ENCODE data around the gene EIPR1.

DNA sequence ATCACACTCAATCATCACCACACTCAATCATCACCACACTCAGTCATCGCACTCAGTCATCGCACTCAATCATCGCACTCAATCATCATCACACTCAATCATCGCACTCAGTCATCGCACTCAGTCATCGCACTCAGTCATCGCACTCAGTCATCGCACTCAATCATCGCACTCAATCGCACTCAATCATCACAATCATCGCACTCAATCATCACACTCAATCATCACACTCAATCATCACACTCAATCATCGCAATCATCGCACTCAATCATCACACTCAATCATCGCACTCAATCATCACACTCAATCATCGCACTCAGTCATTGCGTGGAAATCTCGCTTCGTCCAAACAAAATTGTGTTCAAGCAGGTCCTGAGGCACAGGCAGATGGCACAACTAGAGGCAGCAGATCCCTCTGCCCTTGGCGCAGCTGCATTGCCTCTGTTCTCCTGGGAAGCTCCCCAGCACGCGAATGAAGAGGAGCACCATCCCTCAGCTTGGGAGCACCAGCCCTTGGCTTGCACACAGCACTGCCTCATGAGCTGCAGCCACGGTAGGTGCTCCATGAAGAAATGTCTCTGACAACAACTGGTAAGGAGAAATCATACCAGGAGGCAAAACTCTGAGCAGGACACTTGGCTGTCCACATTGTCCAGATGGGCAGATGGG lies 108.1 kb downstream of the EIPR1 start:
- TF ChIP-seq YY1 (IDR thresholded peaks at IDR 0.05; ENCODE audit: insufficient read depth, insufficient read length), result no peak
- no peak for TF ChIP-seq ZNF274 (IDR thresholded peaks at IDR 0.05; ENCODE audit: low read depth, low read length)
